Brain pericyte (primary cell): Measurements from ENCODE around the gene RSPH1.

Source experiments
- DNase-seq: peaks from one replicate; pipeline ENCODE4 v3.0.0-alpha.2; 2012; ENCODE audit warnings: low read depth, low spot score

The RSPH1 gene

GRCh38 chr21:42532466-42533181 is 36.6 kb upstream of the RSPH1 start:
- no peak for DNase-seq

GRCh38 chr21:42531771-42532170 is 35.7 kb upstream of the RSPH1 start:
- no peak for DNase-seq

GRCh38 chr21:42530167-42530518 is 34.1 kb upstream of the RSPH1 start:
- no peak for DNase-seq

GRCh38 chr21:42527489-42528158 is 31.6 kb upstream of the RSPH1 start:
- no peak for DNase-seq

DNA sequence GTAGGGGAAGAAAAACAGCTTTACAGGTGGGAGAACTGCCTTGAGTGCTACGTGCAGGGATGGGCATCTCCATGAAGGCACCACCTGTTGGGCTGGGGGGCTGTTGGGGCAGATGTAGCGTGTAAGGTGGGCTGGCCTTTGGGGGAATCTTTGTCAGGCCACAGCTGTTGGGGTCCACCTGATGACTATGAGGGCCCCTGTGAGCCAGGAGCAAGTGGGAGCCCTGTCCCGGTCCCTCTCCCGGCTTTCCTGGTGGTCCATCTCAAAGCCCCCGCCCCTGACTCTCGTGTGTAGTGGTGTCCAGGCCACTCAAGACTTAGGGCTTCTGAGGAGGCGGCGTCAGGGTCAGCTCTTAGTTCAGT is 31.1 kb upstream of the RSPH1 start:
- no peak for DNase-seq

GRCh38 chr21:42526379-42526727 is 30.3 kb upstream of the RSPH1 start:
- DNase-seq: no peak

- DNase-seq: no peak
Measured at GRCh38 chr21:42525676-42526378, 29.8 kb upstream of the RSPH1 start.

- DNase-seq: no peak
Measured at GRCh38 chr21:42525029-42525581, 29.1 kb upstream of the RSPH1 start.

DNA sequence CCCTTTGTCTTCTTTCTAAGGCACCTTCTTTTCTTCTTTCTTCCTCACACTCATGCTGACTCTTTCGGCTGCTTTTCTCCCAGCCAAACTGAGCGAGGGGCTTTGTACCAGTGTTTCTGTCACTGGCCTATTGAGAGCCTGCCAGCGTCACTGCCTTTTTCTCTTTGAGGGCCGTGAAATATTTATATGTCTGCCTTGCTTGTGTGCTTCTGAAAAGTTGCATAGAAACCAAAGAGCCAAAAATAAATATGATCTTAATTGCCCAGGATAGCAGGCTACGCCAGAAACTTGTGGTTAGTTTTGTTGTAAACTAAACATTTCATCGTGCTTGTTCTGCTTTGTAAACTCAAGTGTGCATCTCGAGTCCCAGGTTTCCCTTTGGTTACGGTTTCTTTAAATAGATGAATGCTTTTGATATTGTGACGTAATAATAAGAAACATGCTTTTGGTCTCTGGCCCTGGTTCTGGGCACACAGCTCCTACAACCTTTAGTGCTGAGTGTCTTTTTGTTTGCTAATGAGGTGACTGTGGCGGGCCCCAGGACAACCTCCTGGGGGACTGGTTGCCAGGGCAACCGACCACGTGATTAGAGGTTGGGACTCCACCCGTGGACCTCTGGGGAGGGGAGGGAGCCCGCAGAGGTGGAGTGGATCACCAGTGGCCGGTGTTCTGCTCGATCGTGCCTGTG is 28.5 kb upstream of the RSPH1 start:
- no peak for DNase-seq

- no peak for DNase-seq
Measured at GRCh38 chr21:42523941-42524340, 27.9 kb upstream of the RSPH1 start.

DNA sequence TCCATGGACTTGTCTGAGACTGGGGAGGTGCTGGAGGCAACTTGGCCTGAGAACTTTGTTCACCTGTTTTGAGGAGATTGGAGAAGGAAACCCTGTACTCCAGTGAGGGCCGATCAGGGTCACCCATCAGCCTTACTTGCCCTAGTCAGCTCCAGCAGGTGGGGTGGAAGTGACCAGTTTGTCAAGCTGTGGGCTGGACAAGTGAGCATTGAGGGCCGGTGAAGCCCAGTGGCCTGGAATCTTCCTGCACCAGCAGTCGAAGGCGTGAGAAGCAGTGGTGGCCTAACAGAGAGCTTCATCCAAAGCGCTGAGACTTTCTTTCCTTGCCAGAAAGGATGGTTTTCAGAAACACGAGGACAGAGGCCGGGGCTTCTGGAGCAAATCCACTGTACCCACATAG is 27.2 kb upstream of the RSPH1 start:
- no peak for DNase-seq

DNA sequence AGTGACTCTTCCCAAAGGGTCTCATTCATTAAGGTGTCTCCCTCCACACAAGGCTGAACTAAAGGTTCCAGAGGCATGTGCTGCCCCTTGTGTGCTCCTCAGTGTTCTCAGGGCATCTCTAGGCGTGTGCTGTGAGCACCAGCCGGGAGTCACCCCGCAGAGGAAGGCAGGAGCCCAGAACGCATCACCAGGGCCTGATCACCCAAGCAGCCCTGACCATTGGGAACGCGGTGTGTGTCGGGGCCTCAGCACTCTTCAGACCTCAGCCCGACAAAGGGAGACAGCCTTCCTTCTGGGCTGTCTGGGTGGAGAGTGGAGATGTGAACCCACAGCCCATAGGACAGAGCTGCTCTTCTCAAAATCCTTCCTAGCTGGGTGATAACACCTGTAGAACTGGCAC is 26.7 kb upstream of the RSPH1 start:
- no peak for DNase-seq

GRCh38 chr21:42522271-42522670 is 26.2 kb upstream of the RSPH1 start:
- DNase-seq: no peak

DNA sequence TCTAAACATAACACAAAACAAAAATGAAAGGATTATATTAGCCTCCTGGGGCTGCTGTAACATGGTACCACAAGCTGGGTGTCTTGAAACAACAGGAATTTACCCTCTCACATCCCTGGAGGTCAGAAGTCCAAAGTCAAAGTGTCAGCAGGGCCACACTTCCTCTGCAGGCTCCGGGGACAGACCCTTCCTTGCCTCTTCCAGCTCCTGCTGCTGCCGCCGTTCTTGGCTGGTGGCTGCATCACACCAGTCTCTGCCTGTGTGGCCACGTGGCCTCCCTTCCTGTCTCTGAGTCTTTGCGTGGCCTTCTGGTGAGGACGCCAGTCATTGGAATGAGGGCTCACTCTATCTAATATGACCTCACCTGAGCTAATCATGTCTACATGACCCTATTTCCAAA is 25.8 kb upstream of the RSPH1 start:
- DNase-seq: no peak

GRCh38 chr21:42521384-42521783 is 25.4 kb upstream of the RSPH1 start:
- DNase-seq: no peak

GRCh38 chr21:42520628-42521253 is 24.7 kb upstream of the RSPH1 start:
- DNase-seq: no peak

DNA sequence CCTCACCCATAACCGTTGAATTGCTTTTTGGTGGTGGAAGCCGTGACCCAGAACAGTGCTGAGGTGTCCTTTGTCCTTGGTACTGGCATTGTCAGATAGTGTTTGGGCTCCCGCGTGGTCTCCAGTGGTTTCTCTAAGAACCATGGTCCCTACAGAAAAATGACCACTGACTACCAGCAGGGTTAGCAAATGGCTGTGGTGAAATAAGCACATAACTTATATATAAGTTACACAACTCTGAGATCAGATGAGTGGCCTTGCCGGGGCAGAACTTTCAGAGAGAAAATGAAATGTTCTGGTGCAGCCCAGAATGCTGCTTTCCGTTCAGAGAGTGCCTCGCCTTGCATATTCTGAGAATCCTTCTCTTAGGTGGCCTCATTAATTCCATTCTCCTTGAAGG is 22.6 kb upstream of the RSPH1 start:
- no peak for DNase-seq

- no peak for DNase-seq
Measured at GRCh38 chr21:42518215-42518614, 22.2 kb upstream of the RSPH1 start.

DNA sequence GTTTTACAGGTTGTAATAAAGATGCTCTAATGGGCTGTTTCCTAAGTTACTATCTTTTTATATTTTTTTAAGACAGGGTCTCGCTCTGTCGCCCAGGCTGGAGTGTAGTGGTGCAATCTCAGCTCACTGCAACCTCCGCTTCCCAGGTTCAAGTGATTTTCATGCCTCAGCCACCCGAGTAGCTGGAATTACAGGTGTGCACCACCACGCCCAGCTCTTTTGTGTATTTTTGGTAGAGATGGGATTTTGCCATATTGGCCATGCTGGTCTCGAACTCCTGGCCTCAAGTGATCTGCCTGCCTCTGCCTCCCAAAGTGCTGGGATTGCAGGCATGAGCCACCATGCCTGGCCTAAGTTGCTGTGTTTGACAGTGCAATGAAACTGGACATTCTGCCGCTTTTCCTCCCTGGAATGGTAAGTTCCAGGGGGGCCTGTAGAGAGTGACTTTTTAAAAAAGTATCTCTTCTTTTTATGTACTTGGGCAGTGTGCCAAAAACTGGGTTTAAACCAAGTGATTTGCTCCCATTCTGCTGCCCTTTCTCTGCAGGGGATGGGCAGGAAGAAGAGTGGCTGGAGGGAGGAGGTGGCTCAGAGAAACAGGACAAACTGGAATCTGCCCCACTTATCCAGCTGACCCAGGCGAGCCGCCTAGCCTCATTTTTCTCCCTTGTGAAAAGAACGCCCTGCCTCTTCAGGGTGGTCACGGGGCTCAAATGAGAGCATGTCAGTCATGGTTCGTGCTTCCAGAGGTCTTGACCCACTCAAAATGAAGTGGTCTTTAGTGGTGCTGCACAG is 19.9 kb upstream of the RSPH1 start:
- no peak for DNase-seq

- DNase-seq: no peak
Measured at GRCh38 chr21:42514883-42515228, 18.8 kb upstream of the RSPH1 start.
